Hepatocyte (in vitro differentiated cells): ENCODE data around the gene SNX17. TPM values are rescaled to one million over a fixed set of nuclear protein-coding genes. Genes with fewer than 3 reads are reported as not detected.
A peak's percentile ranks its signal among the peaks of the same experiment; 100 is the strongest.

Source experiments
- DNase-seq: peaks from one replicate; pipeline ENCODE4 v3.0.0-alpha.2; 2016; ENCODE audit warnings: low spot score
- H2AFZ ChIP-seq: fragments of 200-600 bp; sonication (generic); 2 replicates; pipeline ENCODE4 v1.6.0; 2016; ENCODE audit warnings: antibody characterized with exemption, mild to moderate bottlenecking
- H3K27ac ChIP-seq: fragments of 200-600 bp; sonication (generic); 2 replicates; pipeline ENCODE4 v1.5.1; 2016; ENCODE audit warnings: mild to moderate bottlenecking
- H3K27me3 ChIP-seq: fragments of 200-600 bp; sonication (generic); 2 replicates; pipeline ENCODE4 v1.6.1; 2016
- H3K36me3 ChIP-seq: fragments of 200-600 bp; sonication (generic); replicated peaks from 2 replicates; pipeline ENCODE4 v1.5.1; 2016; ENCODE audit warnings: low read depth; ENCODE audit not compliant: insufficient read depth
- H3K4me1 ChIP-seq: fragments of 200-600 bp; sonication (generic); 2 replicates; pipeline ENCODE4 v1.5.1; 2016; ENCODE audit warnings: mild to moderate bottlenecking, moderate library complexity; ENCODE audit not compliant: insufficient read depth
- H3K4me2 ChIP-seq: fragments of 200-600 bp; sonication (generic); 2 replicates; pipeline ENCODE4 v1.6.0; 2016
- H3K4me3 ChIP-seq: fragments of 200-600 bp; sonication (generic); 2 replicates; pipeline ENCODE4 v1.5.1; 2016; ENCODE audit warnings: mild to moderate bottlenecking
- H3K79me2 ChIP-seq: fragments of 200-600 bp; sonication (generic); 2 replicates; pipeline ENCODE4 v1.6.0; 2017; ENCODE audit warnings: mild to moderate bottlenecking
- H3K9me2 ChIP-seq: fragments of 200-600 bp; sonication (generic); replicated peaks from 2 replicates; pipeline ENCODE4 v1.6.0; 2017; ENCODE audit warnings: mild to moderate bottlenecking; ENCODE audit not compliant: insufficient read depth
- H3K9me3 ChIP-seq: fragments of 200-600 bp; sonication (generic); 2 replicates; pipeline ENCODE4 v1.5.1; 2016; ENCODE audit warnings: low read depth, mild to moderate bottlenecking
- H4K20me1 ChIP-seq: fragments of 200-600 bp; sonication (generic); 2 replicates; pipeline ENCODE4 v1.6.0; 2016; ENCODE audit warnings: mild to moderate bottlenecking; ENCODE audit not compliant: insufficient read depth, poor library complexity, severe bottlenecking
- CTCF ChIP-seq: fragments of 200-600 bp; sonication (generic); IDR thresholded peaks from 2 replicates; pipeline ENCODE4 v1.5.1; 2016; ENCODE audit warnings: antibody characterized with exemption, mild to moderate bottlenecking; ENCODE audit not compliant: poor library complexity
- EZH2 ChIP-seq: fragments of 200-600 bp; sonication (generic); IDR thresholded peaks from 2 replicates; pipeline ENCODE4 v1.6.1; 2016; ENCODE audit warnings: antibody characterized with exemption, mild to moderate bottlenecking, borderline replicate concordance
- EZH2phosphoT487 ChIP-seq: fragments of 200-600 bp; sonication (generic); IDR thresholded peaks from one replicate; pipeline ENCODE4 v1.6.1; 2018; ENCODE audit warnings: antibody characterized with exemption, mild to moderate bottlenecking, low read depth, moderate library complexity; ENCODE audit not compliant: unreplicated experiment, severe bottlenecking
- WGBS: methylation state at CpG from one replicate; pipeline ENCODE4 v1.1.6; 2016; ENCODE audit warnings: low lambda C conversion rate; ENCODE audit errors: missing lambda C conversion rate; 5-methylcytosine and 5-hydroxymethylcytosine counted together
- polyA plus RNA-seq: library from polyadenylated mRNA; unstranded; fragments of >200 nt; fragmentation: Nextera tagmentation; extraction: Ambion mirVana; gene quantifications from 2 replicates; pipeline ENCODE4 v1.2.1, GENCODE V29; 2016
- total RNA-seq: library from RNA; depleted of rRNA; stranded (reverse); fragments of >200 nt; gene quantifications from 2 replicates; pipeline ENCODE4 v1.2.3, GENCODE V29; 2014

Gene SNX17
- total and polyA plus RNA-seq, 2 experiments from 2014 or later, result 81.8 to 109 TPM

GRCh38 chr2:27378809-27379290, 8.4 kb downstream of the SNX17 start:
- Histone ChIP-seq H3K4me2 (peak overlapping the region; percentile 97), H3K36me3 (peaks cover under 1% of the 10 kb centered on the region), H4K20me1 (no peaks in the 10 kb centered on the region), H3K79me2 (peaks cover 42% of the 10 kb centered on the region), H3K27ac (peak overlapping the region; percentile 100), H2AFZ (no peak overlapping the region), H3K4me3 (no peak overlapping the region), H3K9me2 (no peaks in the 10 kb centered on the region), H3K4me1 (peaks cover 20% of the 10 kb centered on the region), H3K9me3 (no peaks in the 10 kb centered on the region), H3K27me3 (no peaks in the 10 kb centered on the region)
- 96% methylated on average over 5 of the region's 9 CpGs for WGBS
- DNase-seq, result no peak
- TF ChIP-seq CTCF (no peak), EZH2phosphoT487 (no peak), EZH2 (no peak)

GRCh38 chr2:27379383-27379835, 9.0 kb downstream of the SNX17 start:
- Histone ChIP-seq H3K27me3 (no peaks in the 10 kb centered on the region), H4K20me1 (no peaks in the 10 kb centered on the region), H3K4me2 (peak overlapping the region; percentile 97), H3K9me3 (no peaks in the 10 kb centered on the region), H3K36me3 (no peaks in the 10 kb centered on the region), H3K4me1 (peaks cover 20% of the 10 kb centered on the region), H3K9me2 (no peaks in the 10 kb centered on the region), H2AFZ (no peak overlapping the region), H3K4me3 (peak overlapping the region; percentile 71), H3K79me2 (peaks cover 37% of the 10 kb centered on the region), H3K27ac (peak overlapping the region; percentile 100)
- TF ChIP-seq EZH2phosphoT487, result no peak
- TF ChIP-seq EZH2, result no peak
- TF ChIP-seq CTCF, result no peak
- DNase-seq, result no peak
- 60% methylated on average over 2 of the region's 2 CpGs for WGBS

- Histone ChIP-seq H3K27me3 (no peaks in the 10 kb centered on the region), H3K79me2 (peaks cover 34% of the 10 kb centered on the region), H3K9me3 (no peaks in the 10 kb centered on the region), H3K4me3 (peak overlapping the region; percentile 71), H2AFZ (peak overlapping the region; percentile 26), H3K9me2 (no peaks in the 10 kb centered on the region), H4K20me1 (no peaks in the 10 kb centered on the region), H3K4me1 (peaks cover 20% of the 10 kb centered on the region), H3K4me2 (peak overlapping the region; percentile 97), H3K27ac (peak overlapping the region; percentile 100), H3K36me3 (no peaks in the 10 kb centered on the region)
- peak; percentile 66 for DNase-seq
- WGBS, result 3% methylated on average over 23 of the region's 35 CpGs
- TF ChIP-seq EZH2phosphoT487 (no peak), EZH2 (no peak), CTCF (no peak)
These were observed 9.6 kb downstream of the SNX17 start for GRCh38 chr2:27379836-27380625.
